ENCODE results near the gene NEK6. TPM values are rescaled to one million over a fixed set of nuclear protein-coding genes. Genes with fewer than 3 reads are reported as not detected.
A peak's percentile ranks its signal among the peaks of the same experiment; 100 is the strongest.

The NEK6 gene
- polyA plus RNA-seq, 2 donors, result 1.7 to 2.3 TPM

DNA sequence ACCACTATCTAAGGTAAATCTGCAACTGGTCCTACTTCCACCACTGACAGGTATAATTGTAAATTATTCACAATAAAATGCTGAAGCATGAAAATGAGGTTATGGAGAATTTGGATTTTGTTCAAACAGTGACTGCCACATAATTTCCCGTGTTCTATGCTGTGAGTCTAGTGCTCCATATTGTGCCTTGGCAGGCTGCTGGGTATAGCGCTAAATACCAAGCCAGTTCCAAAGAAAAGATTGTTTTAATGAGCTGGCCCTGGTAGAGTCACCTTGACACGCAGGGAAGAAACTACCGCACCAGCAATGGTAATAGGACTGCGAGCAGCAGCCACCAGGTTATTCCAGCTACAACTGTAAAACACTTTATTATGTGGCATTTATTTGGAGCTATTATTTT is 127.1 kb downstream of the NEK6 start:
- WGBS, 2 donors, result 82 to 91% methylated on average over 5 of the region's 5 CpGs
- H3K4me3 ChIP-seq (ENCODE audit: low read depth in 1 of 2, low read length in 2 of 2), result no peak overlapping the region
- H3K27me3 ChIP-seq (ENCODE audit: control insufficient read depth in 1 of 2, insufficient read depth in 2 of 2, low read length in 2 of 2), result no peaks in the 10 kb centered on the region
- no peak overlapping the region for H3K27ac ChIP-seq (ENCODE audit: low read depth in 2 of 2, low read length in 1 of 2)
- H3K9me3 ChIP-seq (ENCODE audit: control insufficient read depth in 2 of 2, insufficient read depth in 1 of 2, low read depth in 1 of 2, low read length in 1 of 2), result no peaks in the 10 kb centered on the region
- H3K36me3 ChIP-seq (ENCODE audit: control insufficient read depth in 2 of 2, insufficient read depth in 2 of 2, low read length in 1 of 2), result peaks cover 2 to 8% of the 10 kb centered on the region in 2 donors
- H3K4me1 ChIP-seq (ENCODE audit: control insufficient read depth in 2 of 2, insufficient read depth in 2 of 2, low read length in 1 of 2), result peaks cover 0 to 5% of the 10 kb centered on the region in 2 donors

DNA sequence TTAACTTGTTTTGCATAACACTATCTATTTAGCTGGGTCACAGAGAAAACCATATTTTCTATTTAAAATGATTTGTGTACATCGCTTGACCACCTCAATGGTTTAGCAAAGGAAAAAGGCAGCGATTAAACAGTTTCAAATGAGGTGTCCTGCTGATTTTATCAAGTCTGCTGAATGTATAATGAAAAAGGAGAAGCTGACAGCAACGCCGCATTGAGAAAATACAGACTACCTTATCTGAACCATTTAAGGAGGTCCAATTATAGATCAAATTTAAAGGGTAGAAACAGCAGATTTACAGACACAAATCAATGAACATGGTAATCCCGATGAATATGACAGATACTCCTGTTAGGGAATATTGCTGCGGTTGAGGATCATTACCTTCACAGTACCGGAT is 127.9 kb downstream of the NEK6 start:
- Histone ChIP-seq H3K36me3 (ENCODE audit: control insufficient read depth in 2 of 2, insufficient read depth in 2 of 2, low read length in 1 of 2) (peaks cover 0 to 8% of the 10 kb centered on the region in 2 donors), H3K27ac (ENCODE audit: low read depth in 2 of 2, low read length in 1 of 2) (no peak overlapping the region), H3K27me3 (ENCODE audit: control insufficient read depth in 1 of 2, insufficient read depth in 2 of 2, low read length in 2 of 2) (no peaks in the 10 kb centered on the region), H3K9me3 (ENCODE audit: control insufficient read depth in 2 of 2, insufficient read depth in 1 of 2, low read depth in 1 of 2, low read length in 1 of 2) (no peaks in the 10 kb centered on the region), H3K4me1 (ENCODE audit: control insufficient read depth in 2 of 2, insufficient read depth in 2 of 2, low read length in 1 of 2) (peaks cover 0 to 5% of the 10 kb centered on the region in 2 donors), H3K4me3 (ENCODE audit: low read depth in 1 of 2, low read length in 2 of 2) (no peak overlapping the region)
- 82 to 95% methylated on average over 7 of the region's 7 CpGs for WGBS, 2 donors

GRCh38 chr9:124386201-124386600 is 128.5 kb downstream of the NEK6 start:
- H3K4me3 ChIP-seq (ENCODE audit: low read depth in 1 of 2, low read length in 2 of 2), result no peak overlapping the region
- peaks cover 0 to 5% of the 10 kb centered on the region in 2 donors for H3K4me1 ChIP-seq (ENCODE audit: control insufficient read depth in 2 of 2, insufficient read depth in 2 of 2, low read length in 1 of 2)
- H3K9me3 ChIP-seq (ENCODE audit: control insufficient read depth in 2 of 2, insufficient read depth in 1 of 2, low read depth in 1 of 2, low read length in 1 of 2), result no peaks in the 10 kb centered on the region
- peaks cover 0 to 8% of the 10 kb centered on the region in 2 donors for H3K36me3 ChIP-seq (ENCODE audit: control insufficient read depth in 2 of 2, insufficient read depth in 2 of 2, low read length in 1 of 2)
- no peaks in the 10 kb centered on the region for H3K27me3 ChIP-seq (ENCODE audit: control insufficient read depth in 1 of 2, insufficient read depth in 2 of 2, low read length in 2 of 2)
- H3K27ac ChIP-seq (ENCODE audit: low read depth in 2 of 2, low read length in 1 of 2), result no peak overlapping the region
- WGBS, 2 donors, result 68 to 93% methylated on average over 3 of the region's 3 CpGs

DNA sequence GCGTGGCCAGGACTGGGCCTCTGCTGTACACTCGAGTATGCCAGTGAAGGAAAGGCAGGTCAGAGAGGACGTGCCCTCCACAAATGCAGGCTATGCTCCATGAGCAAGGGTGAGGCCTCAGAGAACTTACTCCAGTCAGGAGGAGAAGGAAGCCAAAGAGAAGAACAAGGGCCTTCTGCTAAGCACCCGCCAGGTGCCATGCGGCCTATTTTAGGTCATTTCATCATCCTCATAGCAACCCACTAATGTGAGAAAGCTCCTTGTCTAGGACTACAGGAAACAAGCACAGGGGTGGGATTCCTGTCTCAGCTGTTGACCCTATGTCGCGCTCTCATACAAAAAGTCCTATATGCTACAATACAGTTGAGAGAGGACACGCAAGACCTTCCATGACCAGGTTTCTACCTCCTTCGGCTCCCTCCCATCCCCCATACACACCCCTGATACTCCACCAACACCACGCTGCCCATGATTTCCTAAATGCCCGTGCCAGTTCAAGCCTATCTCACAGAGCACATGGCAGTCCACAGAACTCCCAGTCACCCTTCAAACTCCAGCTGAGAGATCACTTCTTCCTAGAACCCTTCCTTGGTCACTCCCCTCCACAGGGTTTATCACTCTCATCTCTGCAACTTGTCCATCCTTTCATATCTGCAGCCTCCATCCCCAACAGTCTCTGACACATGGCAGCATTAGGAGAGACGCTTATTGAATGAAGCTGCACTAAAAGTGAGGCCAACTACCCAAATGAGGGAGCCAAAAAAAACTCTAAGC is 130.7 kb downstream of the NEK6 start:
- H3K27ac ChIP-seq (ENCODE audit: low read depth in 2 of 2, low read length in 1 of 2), result no peak overlapping the region
- peaks cover 0 to 8% of the 10 kb centered on the region in 2 donors for H3K36me3 ChIP-seq (ENCODE audit: control insufficient read depth in 2 of 2, insufficient read depth in 2 of 2, low read length in 1 of 2)
- WGBS, 2 donors, result 92 to 94% methylated on average over 12 of the region's 12 CpGs
- H3K27me3 ChIP-seq (ENCODE audit: control insufficient read depth in 1 of 2, insufficient read depth in 2 of 2, low read length in 2 of 2), result no peaks in the 10 kb centered on the region
- H3K4me3 ChIP-seq (ENCODE audit: low read depth in 1 of 2, low read length in 2 of 2), result no peak overlapping the region
- H3K4me1 ChIP-seq (ENCODE audit: control insufficient read depth in 2 of 2, insufficient read depth in 2 of 2, low read length in 1 of 2), result peaks cover 4 to 8% of the 10 kb centered on the region in 2 donors
- no peaks in the 10 kb centered on the region for H3K9me3 ChIP-seq (ENCODE audit: control insufficient read depth in 2 of 2, insufficient read depth in 1 of 2, low read depth in 1 of 2, low read length in 1 of 2)

DNA sequence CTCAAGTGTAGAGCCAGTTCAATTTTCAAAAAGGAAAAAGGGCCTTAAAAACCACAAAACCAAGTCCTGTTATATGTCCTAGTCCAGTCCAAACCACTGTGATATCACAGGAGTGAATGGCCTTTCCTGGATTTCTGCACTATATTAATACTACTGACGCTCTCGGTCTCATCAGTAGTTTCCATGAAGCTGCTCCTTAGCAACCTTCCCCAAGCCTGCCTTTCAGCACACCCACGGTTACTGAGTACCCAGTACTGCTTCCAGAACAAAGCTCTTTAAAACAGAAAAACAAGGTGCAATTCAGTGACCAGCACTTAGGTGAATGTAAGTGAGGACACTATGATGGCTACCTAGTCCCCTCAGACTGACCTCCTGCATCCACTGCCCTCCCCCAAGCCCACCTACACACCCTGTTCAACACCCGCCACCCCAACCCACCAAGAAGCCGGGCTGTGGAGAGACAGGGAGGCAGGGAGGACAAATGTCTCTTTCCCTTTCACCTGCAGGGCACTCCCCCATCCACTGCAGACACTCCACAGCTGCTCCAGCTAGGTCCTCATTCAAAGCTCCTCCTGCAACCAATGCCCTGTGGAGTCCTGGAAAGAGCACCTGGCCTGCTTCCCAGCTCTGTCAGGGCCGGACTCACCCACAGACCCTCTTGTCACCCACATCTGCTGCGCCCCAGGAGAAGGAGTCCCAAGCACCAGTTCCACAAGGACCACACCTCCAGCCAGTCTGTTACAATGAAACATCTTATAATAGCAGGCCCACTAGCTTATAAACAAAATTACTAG is 131.6 kb downstream of the NEK6 start:
- no peaks in the 10 kb centered on the region for H3K9me3 ChIP-seq (ENCODE audit: control insufficient read depth in 2 of 2, insufficient read depth in 1 of 2, low read depth in 1 of 2, low read length in 1 of 2)
- no peaks in the 10 kb centered on the region for H3K27me3 ChIP-seq (ENCODE audit: control insufficient read depth in 1 of 2, insufficient read depth in 2 of 2, low read length in 2 of 2)
- WGBS, 2 donors, result 80% methylated on average over 7 of the region's 7 CpGs
- H3K4me1 ChIP-seq (ENCODE audit: control insufficient read depth in 2 of 2, insufficient read depth in 2 of 2, low read length in 1 of 2), result peaks cover 4 to 8% of the 10 kb centered on the region in 2 donors
- H3K4me3 ChIP-seq (ENCODE audit: low read depth in 1 of 2, low read length in 2 of 2), result no peak overlapping the region
- H3K36me3 ChIP-seq (ENCODE audit: control insufficient read depth in 2 of 2, insufficient read depth in 2 of 2, low read length in 1 of 2), result peaks cover 0 to 4% of the 10 kb centered on the region in 2 donors
- H3K27ac ChIP-seq (ENCODE audit: low read depth in 2 of 2, low read length in 1 of 2), result no peak overlapping the region

GRCh38 chr9:124390794-124391658 is 133.3 kb downstream of the NEK6 start:
- Histone ChIP-seq H3K36me3 (ENCODE audit: control insufficient read depth in 2 of 2, insufficient read depth in 2 of 2, low read length in 1 of 2) (no peaks in the 10 kb centered on the region), H3K27me3 (ENCODE audit: control insufficient read depth in 1 of 2, insufficient read depth in 2 of 2, low read length in 2 of 2) (no peaks in the 10 kb centered on the region), H3K4me1 (ENCODE audit: control insufficient read depth in 2 of 2, insufficient read depth in 2 of 2, low read length in 1 of 2) (peaks cover 4 to 8% of the 10 kb centered on the region in 2 donors), H3K9me3 (ENCODE audit: control insufficient read depth in 2 of 2, insufficient read depth in 1 of 2, low read depth in 1 of 2, low read length in 1 of 2) (no peaks in the 10 kb centered on the region), H3K4me3 (ENCODE audit: low read depth in 1 of 2, low read length in 2 of 2) (no peak overlapping the region), H3K27ac (ENCODE audit: low read depth in 2 of 2, low read length in 1 of 2) (no peak overlapping the region)
- WGBS, 2 donors, result 58 to 64% methylated on average over 9 of the region's 9 CpGs

DNA sequence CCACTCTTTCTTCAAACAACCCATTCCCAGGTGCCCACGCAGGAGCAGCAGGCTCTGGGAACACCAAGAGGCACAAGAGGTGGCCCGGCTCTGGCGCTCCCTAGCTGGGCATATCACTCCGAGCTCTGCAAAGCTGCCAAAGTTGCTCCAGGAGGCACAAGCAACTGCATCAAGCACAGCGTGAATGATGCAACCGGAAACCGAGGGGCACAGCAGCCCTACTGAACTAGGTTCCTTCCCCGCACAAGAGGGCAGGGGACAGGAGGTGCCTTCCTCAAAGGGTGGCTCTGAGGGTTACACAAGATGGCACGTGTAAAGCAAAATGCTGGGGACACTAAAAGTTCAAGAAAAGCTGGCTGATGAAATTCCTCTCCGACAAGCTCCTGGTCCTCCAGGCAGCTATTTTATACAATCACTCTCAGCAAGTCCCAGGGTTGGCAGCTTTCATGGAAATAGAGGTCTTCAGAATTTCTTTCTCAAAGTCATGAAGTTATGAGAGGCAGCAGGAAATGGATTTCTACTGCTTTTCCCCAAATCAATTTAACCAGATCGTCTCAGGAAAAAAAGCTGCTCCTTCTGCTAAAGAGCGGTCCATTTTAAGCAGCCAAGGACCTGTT is 134.6 kb downstream of the NEK6 start:
- Histone ChIP-seq H3K27ac (ENCODE audit: low read depth in 2 of 2, low read length in 1 of 2) (peak overlapping the region in 1 of 2 donors; percentile 24), H3K9me3 (ENCODE audit: control insufficient read depth in 2 of 2, insufficient read depth in 1 of 2, low read depth in 1 of 2, low read length in 1 of 2) (no peaks in the 10 kb centered on the region), H3K4me3 (ENCODE audit: low read depth in 1 of 2, low read length in 2 of 2) (no peak overlapping the region), H3K36me3 (ENCODE audit: control insufficient read depth in 2 of 2, insufficient read depth in 2 of 2, low read length in 1 of 2) (peaks cover 0 to 4% of the 10 kb centered on the region in 2 donors), H3K4me1 (ENCODE audit: control insufficient read depth in 2 of 2, insufficient read depth in 2 of 2, low read length in 1 of 2) (peaks cover 4 to 8% of the 10 kb centered on the region in 2 donors), H3K27me3 (ENCODE audit: control insufficient read depth in 1 of 2, insufficient read depth in 2 of 2, low read length in 2 of 2) (no peaks in the 10 kb centered on the region)
- 79 to 83% methylated on average over 12 of the region's 12 CpGs for WGBS, 2 donors

- peaks cover 4 to 8% of the 10 kb centered on the region in 2 donors for H3K4me1 ChIP-seq (ENCODE audit: control insufficient read depth in 2 of 2, insufficient read depth in 2 of 2, low read length in 1 of 2)
- WGBS, 2 donors, result 39 to 49% methylated on average over 9 of the region's 9 CpGs
- H3K4me3 ChIP-seq (ENCODE audit: low read depth in 1 of 2, low read length in 2 of 2), result no peak overlapping the region
- H3K27me3 ChIP-seq (ENCODE audit: control insufficient read depth in 1 of 2, insufficient read depth in 2 of 2, low read length in 2 of 2), result no peaks in the 10 kb centered on the region
- peaks cover 0 to 4% of the 10 kb centered on the region in 2 donors for H3K36me3 ChIP-seq (ENCODE audit: control insufficient read depth in 2 of 2, insufficient read depth in 2 of 2, low read length in 1 of 2)
- H3K9me3 ChIP-seq (ENCODE audit: control insufficient read depth in 2 of 2, insufficient read depth in 1 of 2, low read depth in 1 of 2, low read length in 1 of 2), result no peaks in the 10 kb centered on the region
- H3K27ac ChIP-seq (ENCODE audit: low read depth in 2 of 2, low read length in 1 of 2), result peak overlapping the region in 1 of 2 donors; percentile 24
These were observed 135.2 kb downstream of the NEK6 start for GRCh38 chr9:124392871-124393460.

All from esophagus (tissue), 2 donors.